ENCODE measurements around the gene RALGAPA2. TPM values are rescaled to one million over a fixed set of nuclear protein-coding genes. Genes with fewer than 3 reads are reported as not detected.

The RALGAPA2 gene
- 30.3 TPM for total RNA-seq (ENCODE audit: unreplicated experiment)
- long read RNA-seq, partial matches to known transcripts: 3 of 6 reads
- long read RNA-seq, other reads (novel, unspliced or antisense): 3 of 6 reads

DNA sequence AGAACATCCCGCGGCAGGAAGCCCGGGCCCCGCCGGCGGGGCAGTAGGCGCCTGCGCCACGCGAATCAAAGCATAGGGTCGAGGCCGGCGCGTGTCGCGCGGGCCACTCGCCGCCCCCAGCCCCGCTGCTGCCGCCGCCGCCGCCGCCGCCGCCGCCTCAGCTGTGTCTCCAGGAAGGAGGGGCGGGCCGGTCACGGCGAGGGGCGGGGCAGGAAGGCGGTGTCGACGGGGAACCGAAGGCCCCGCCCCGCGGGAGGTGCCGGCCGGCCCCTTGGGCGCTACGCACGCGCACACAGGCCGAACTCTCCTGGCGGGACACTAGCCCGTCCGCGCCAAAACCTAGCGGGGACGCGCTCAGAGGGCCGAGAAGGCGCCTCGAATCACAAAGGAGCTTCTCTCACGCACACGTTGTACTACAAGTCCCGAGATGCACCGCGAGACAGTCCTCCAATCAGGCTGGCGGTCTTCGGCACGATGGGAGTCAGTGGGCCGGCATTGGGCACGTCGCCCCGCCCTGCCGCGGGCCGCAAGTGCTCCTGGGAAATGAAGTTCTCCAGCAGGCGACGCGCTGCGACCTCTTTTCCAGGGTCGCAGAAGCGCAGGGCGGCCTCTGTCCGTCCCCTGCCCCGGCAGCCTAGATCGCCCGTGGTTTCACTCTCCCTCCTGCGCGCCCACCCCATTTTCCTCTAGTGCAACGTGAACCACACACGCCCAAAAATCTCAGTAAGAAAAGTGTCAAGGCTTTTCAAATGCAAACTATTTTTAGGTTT lies at the start of gene RALGAPA2:
RALGAPA2 (minus strand) TSS at position 171 of the 770 bp plus-strand sequence; CDS start at position 7, 164 bp downstream.
- peak within 1 kb of the TSS; percentile 93 for H3K4me3 Mint-ChIP-seq (ENCODE audit: unreplicated experiment)
- peaks cover 3% of the 10 kb centered on the region for H3K27me3 Mint-ChIP-seq (ENCODE audit: unreplicated experiment)
- no peaks in the 10 kb centered on the region for H3K9me3 Mint-ChIP-seq (ENCODE audit: unreplicated experiment)
- no peaks in the 10 kb centered on the region for H3K36me3 Mint-ChIP-seq (ENCODE audit: low read depth, unreplicated experiment)
- DNase-seq (ENCODE audit: low spot score): peak; percentile 96
- H3K4me1 Mint-ChIP-seq (ENCODE audit: unreplicated experiment): peaks cover 18% of the 10 kb centered on the region
- H3K27ac Mint-ChIP-seq (ENCODE audit: unreplicated experiment): peak within 1 kb of the TSS; percentile 91
- TF ChIP-seq, protein P1, sequence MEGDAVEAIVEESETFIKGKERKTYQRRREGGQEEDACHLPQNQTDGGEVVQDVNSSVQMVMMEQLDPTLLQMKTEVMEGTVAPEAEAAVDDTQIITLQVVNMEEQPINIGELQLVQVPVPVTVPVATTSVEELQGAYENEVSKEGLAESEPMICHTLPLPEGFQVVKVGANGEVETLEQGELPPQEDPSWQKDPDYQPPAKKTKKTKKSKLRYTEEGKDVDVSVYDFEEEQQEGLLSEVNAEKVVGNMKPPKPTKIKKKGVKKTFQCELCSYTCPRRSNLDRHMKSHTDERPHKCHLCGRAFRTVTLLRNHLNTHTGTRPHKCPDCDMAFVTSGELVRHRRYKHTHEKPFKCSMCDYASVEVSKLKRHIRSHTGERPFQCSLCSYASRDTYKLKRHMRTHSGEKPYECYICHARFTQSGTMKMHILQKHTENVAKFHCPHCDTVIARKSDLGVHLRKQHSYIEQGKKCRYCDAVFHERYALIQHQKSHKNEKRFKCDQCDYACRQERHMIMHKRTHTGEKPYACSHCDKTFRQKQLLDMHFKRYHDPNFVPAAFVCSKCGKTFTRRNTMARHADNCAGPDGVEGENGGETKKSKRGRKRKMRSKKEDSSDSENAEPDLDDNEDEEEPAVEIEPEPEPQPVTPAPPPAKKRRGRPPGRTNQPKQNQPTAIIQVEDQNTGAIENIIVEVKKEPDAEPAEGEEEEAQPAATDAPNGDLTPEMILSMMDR (IDR thresholded peaks at IDR 0.05; ENCODE audit: unreplicated experiment): no peak

DNA sequence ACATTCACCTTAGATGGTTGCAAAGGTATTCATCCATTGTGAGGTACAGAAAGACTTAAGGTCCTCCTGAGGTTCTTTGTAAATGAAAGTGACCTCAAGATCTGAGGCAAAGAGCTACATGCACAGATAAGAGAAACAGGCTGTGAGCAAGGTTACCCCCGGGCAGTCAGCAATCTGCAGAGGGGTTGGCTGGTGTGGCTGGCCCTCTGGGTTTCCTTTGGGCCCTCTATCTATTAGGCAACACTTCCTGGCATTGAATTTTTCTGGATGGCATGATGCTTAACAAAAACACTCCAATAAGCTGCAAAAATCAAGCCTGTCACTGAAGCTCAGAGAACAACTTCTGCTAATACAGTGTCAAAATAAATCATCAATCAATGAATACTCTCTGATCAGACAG lies 48.9 kb upstream of the RALGAPA2 start:
- H3K4me1 Mint-ChIP-seq (ENCODE audit: unreplicated experiment): peaks cover 34% of the 10 kb centered on the region
- H3K36me3 Mint-ChIP-seq (ENCODE audit: low read depth, unreplicated experiment): no peaks in the 10 kb centered on the region
- H3K27ac Mint-ChIP-seq (ENCODE audit: unreplicated experiment): peak overlapping the region; percentile 69
- H3K27me3 Mint-ChIP-seq (ENCODE audit: unreplicated experiment): peaks cover 6% of the 10 kb centered on the region
- no peak overlapping the region for H3K4me3 Mint-ChIP-seq (ENCODE audit: unreplicated experiment)
- H3K9me3 Mint-ChIP-seq (ENCODE audit: unreplicated experiment): no peaks in the 10 kb centered on the region
- TF ChIP-seq, protein P1 (IDR thresholded peaks at IDR 0.05; ENCODE audit: unreplicated experiment): no peak
- DNase-seq (ENCODE audit: low spot score): peak; percentile 48

DNA sequence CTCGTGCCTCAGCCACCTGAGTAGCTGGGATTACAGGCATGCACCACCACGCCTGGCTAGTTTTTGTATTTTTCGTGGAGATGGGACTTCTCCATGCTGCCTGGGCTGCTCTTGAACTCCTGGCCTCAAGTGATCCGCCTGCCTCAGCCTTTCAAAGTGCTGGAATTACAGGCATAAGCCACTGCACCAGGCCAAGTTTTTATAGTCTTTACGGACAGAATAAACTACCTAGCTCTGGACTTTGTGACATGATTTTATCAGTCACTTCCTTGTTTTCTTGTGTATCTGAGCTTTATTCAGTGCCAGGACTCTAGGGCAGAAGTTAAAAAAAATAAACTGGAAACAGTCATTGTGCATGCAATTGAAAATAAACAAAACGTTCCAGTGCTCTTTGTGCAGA lies 46.7 kb upstream of the RALGAPA2 start:
- Mint-ChIP-seq H3K36me3 (ENCODE audit: low read depth, unreplicated experiment) (no peaks in the 10 kb centered on the region), H3K27me3 (ENCODE audit: unreplicated experiment) (peaks cover 5% of the 10 kb centered on the region), H3K4me1 (ENCODE audit: unreplicated experiment) (peaks cover 27% of the 10 kb centered on the region), H3K27ac (ENCODE audit: unreplicated experiment) (no peak overlapping the region), H3K4me3 (ENCODE audit: unreplicated experiment) (no peak overlapping the region), H3K9me3 (ENCODE audit: unreplicated experiment) (no peaks in the 10 kb centered on the region)
- no peak for DNase-seq (ENCODE audit: low spot score)
- TF ChIP-seq, protein P1 (IDR thresholded peaks at IDR 0.05; ENCODE audit: unreplicated experiment): no peak

DNA sequence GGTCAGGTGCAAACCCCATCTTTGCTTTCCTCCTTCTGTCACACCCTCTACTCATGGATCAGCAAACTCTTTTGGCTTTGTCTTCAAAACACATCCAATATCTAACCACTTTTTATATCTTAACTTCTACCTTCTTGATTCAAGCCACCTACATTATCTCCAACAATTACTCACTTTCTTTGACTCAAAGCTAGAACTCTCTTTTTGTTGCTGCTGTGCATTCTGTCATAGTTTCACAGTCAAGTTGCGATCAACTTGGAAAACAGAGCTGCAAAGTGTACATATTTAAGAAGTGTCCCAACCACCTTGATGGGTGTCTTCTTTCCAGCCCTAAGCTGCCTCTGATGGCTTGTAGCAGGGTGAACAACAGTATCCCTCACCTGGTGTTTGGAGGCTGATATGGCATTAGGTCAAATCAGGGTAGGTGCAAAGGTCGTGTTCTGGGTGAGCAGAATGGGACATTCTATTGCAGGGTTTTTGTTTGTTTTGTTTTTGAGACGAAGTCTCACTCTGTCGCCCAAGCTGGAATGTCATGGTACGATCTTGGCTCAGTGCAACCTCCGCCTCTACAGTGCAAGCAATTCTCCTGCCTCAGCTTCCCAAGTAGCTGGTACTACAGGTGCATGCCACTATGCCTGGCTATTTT lies 43.4 kb upstream of the RALGAPA2 start:
- no peak overlapping the region for H3K4me3 Mint-ChIP-seq (ENCODE audit: unreplicated experiment)
- no peaks in the 10 kb centered on the region for H3K36me3 Mint-ChIP-seq (ENCODE audit: low read depth, unreplicated experiment)
- no peaks in the 10 kb centered on the region for H3K9me3 Mint-ChIP-seq (ENCODE audit: unreplicated experiment)
- H3K27ac Mint-ChIP-seq (ENCODE audit: unreplicated experiment): no peak overlapping the region
- peaks cover 1% of the 10 kb centered on the region for H3K27me3 Mint-ChIP-seq (ENCODE audit: unreplicated experiment)
- TF ChIP-seq, protein P1 (IDR thresholded peaks at IDR 0.05; ENCODE audit: unreplicated experiment): no peak
- H3K4me1 Mint-ChIP-seq (ENCODE audit: unreplicated experiment): peaks cover 17% of the 10 kb centered on the region
- no peak for DNase-seq (ENCODE audit: low spot score)

DNA sequence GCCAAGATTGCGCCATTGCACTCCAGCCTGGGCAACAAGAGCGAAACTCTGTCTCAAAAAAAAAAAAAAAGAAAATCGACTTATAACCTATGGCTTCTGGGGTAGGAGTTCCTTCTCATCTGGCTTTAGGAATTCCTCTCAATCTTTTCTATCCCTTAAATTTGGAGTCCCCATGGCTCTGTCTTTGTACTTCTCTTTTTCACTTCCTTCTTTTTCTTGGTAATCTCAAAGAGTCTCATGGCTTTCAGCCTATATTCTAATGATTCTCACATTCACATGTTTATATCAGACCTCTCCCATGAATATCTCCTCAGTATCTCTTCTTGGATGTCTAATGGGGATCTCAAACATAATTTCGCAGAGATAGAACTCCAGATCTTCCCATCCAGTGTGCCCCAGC lies 42.8 kb upstream of the RALGAPA2 start:
- H3K9me3 Mint-ChIP-seq (ENCODE audit: unreplicated experiment): no peaks in the 10 kb centered on the region
- TF ChIP-seq, protein P1 (IDR thresholded peaks at IDR 0.05; ENCODE audit: unreplicated experiment): no peak
- no peak overlapping the region for H3K4me3 Mint-ChIP-seq (ENCODE audit: unreplicated experiment)
- DNase-seq (ENCODE audit: low spot score): no peak
- H3K27me3 Mint-ChIP-seq (ENCODE audit: unreplicated experiment): peaks cover 1% of the 10 kb centered on the region
- H3K27ac Mint-ChIP-seq (ENCODE audit: unreplicated experiment): no peak overlapping the region
- H3K36me3 Mint-ChIP-seq (ENCODE audit: low read depth, unreplicated experiment): no peaks in the 10 kb centered on the region
- H3K4me1 Mint-ChIP-seq (ENCODE audit: unreplicated experiment): peaks cover 13% of the 10 kb centered on the region
